ENCODE measurements around the gene KLHL21.
"Not testable (repeated sequence)": the region's sequence is repeated elsewhere in the genome, so short reads cannot be mapped to it uniquely, and the experiment has no call there.

Gene KLHL21, protein sequence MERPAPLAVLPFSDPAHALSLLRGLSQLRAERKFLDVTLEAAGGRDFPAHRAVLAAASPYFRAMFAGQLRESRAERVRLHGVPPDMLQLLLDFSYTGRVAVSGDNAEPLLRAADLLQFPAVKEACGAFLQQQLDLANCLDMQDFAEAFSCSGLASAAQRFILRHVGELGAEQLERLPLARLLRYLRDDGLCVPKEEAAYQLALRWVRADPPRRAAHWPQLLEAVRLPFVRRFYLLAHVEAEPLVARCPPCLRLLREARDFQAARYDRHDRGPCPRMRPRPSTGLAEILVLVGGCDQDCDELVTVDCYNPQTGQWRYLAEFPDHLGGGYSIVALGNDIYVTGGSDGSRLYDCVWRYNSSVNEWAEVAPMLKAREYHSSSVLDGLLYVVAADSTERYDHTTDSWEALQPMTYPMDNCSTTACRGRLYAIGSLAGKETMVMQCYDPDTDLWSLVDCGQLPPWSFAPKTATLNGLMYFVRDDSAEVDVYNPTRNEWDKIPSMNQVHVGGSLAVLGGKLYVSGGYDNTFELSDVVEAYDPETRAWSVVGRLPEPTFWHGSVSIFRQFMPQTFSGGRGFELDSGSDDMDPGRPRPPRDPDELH

GRCh38 chr1:6602669-6603237 lies at the start of gene KLHL21:
KLHL21 (minus strand) TSS chr1:6602869; CDS start chr1:6602817, 52 bp downstream.
- peak; percentile 85 to 90 for DNase-seq

DNA sequence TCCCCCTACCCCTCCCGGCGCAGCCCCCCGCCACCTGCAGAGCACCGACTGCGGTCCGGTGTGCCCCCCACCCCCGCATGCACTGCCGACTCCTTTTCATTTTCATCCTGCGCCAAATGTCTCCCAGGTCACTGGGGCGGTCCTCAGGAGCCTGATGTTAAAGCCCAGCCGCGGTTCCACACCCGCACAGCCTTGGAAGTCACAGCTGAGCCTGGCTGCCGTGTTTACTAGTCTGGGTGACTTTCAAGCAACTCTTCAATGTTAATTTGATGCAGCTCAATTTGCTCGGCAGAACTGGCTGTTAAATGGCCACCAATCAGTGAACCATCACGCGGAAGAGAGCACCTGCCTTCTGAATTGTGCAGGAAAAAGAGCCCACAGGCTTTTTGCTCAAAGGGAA lies 49.2 kb upstream of the KLHL21 start:
- no peak for DNase-seq

DNA sequence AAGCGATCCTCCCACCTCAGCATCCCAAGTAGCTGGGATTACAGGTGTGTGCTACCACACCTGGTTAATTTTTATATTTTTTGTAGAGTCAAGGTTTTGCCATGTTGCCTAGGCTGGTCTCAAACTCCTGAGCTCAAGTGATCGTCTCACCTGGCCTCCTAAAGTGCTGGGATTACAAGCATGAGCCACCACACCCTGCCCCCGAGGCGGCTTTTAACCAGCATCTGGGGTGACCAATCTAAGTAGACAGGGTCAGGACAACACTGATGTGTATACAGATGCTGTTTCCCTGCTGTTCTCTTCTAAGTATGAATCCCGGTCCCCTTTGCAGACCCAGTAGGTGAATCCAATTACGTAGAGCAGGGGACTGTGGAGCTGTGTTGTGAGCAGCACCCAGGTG lies 45.9 kb upstream of the KLHL21 start:
- no peak for DNase-seq

GRCh38 chr1:6646499-6647148 lies 44.0 kb upstream of the KLHL21 start:
- DNase-seq = peak in 1 of 2 donors; percentile 20

DNA sequence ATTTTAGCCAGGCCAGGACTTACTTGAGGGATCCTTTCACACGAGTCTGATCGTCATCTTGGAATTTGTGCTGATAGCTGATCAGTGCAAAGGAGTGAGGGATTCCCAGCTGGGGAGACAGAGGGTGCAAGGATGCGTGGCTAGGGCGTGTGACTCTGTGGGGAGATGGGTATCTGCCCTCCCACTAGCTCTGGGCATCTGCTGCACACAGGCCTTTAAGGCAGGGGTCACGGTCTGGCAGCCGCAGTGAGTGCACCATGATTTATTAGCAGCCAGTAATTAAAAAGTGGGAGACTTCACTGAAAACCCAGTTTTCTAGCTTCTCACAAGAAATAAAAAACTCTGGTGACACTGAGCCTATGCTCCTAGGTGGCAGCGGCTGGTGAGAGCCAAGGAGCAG lies 42.3 kb upstream of the KLHL21 start:
- DNase-seq = no peak

DNA sequence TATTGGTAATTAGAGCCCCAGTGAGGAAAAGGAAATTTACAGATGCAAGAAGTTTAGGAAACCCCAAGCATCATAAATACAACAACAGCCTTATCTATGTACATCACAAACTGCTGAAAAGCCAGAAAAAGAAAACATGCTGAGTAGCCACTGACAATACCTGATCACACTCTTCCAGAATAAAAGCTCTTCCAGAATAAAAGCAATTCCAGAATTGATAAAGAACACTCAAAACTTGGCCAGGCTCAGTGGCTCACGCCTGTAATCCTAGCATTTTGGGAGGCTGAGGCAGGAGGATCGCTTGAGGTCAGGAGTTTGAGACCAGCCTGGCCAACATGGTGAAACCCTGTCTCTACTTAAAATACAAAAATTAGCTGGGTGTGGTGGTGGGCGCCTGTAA lies 38.2 kb upstream of the KLHL21 start:
- not testable (repeated sequence) for DNase-seq

DNA sequence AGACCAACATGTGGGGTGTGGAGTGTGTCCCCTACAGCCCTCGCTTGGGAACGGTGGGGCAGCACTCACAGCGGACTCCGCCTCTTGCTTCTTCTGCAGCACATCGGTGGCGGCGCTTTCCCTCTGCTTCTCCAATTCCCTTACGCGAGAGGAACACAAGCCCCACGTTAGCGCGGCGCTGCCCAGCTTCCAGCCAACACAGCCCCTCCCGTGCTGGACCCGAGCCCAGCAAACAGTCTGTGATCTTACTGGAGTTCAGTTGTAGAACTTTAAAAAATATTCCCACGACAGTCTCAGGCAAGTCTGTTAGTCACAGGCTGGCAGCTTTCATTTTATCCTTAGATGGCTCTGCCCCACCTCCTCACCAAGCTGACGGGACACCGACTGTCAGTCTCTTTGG lies 35.6 kb upstream of the KLHL21 start:
- no peak for DNase-seq

GRCh38 chr1:6637770-6638169 lies 35.1 kb upstream of the KLHL21 start:
- no peak for DNase-seq

DNA sequence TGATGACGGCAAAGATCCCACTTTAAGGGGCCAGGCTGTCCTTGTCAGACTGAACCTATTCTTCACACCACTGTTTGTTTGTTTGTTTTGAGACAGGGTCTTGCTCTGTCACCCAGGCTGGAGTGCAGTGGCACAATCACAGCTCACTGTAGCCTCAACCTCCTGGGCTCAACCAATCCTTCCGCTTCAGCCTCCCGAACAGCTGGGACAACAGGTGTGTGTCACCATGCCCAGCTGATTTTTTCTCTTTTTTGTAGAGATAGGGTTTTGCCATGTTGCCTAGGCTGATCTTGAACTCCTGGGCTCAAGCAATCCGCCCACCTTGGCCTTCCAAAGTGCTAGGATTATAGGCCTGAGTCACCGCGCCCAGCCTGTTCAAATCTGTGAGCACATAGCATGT lies 34.1 kb upstream of the KLHL21 start:
- not testable (repeated sequence) for DNase-seq

DNA sequence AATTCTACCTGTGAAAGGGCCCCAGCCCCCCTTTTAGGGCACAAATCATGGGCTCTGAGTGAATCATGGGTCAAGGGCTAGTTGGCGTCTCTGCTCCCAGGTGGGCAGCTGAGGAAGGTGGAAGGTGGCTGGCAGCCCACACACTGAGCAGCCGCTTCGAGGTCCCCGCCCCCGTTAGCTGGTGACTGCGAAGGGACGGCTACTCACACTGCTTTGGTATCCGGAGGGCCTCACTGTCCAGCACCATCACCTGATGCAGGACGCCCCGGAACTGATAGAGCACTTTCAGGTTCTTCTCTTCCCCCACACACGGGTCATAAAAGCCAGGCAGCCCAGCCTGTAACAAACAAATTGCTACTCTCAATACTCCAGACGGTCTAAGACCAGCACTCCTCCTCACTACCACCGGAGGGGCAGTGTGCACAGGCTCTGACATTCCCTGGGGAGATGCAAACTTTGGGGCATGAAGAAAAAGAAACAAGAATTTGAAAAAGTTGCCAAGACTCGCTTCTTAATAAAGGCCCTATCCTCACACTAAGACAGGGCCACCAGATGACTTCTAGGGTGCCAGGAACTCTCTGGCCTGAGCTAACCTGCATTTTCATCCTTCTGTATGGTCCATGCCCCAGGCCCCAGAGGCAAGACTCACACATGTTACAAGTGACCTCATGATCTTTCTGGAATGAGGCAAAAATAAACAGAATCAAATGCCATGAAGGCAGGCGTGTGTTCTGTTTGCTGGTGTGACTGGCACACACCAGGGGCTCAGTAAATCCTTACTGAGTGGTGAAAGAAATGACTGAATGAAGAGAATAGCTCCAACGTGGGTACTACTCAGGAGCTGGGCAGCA lies 33.5 kb upstream of the KLHL21 start:
- DNase-seq = no peak

DNA sequence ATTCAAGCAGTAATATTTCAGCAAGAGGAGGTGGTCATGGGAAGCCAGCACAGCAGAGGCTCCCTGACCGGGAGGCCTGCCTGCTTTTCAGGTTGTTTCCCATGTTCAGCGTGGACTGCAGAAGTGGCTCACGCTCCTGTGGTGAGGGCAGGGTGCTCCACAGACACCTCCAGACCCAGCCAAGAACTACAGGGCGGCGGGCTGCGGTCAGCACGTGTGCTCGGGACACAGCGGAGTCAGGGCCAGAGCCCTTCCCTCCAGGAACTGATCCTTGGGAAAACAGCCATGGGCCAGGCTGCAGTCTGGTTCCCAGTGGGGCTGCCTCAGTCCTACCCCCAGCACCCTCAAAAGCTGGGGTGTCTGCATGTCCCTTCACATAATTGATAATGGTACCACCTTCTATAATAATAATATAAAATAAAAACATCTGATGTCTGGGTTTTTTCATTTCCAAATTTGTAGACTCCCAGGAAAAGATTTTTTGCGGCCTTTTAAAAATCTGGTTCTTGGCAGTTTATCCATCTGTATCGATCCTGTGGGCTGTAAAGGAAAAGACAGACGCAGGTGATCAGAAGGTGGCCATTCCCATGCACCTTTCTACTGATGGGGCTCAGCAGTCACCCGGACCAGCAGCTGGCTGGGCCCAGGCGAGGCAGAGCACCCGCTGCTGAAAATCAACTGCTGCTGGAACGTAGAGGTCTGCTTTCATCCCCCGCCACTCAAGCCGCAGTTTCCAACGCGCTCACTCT lies 32.7 kb upstream of the KLHL21 start:
- DNase-seq = no peak

DNA sequence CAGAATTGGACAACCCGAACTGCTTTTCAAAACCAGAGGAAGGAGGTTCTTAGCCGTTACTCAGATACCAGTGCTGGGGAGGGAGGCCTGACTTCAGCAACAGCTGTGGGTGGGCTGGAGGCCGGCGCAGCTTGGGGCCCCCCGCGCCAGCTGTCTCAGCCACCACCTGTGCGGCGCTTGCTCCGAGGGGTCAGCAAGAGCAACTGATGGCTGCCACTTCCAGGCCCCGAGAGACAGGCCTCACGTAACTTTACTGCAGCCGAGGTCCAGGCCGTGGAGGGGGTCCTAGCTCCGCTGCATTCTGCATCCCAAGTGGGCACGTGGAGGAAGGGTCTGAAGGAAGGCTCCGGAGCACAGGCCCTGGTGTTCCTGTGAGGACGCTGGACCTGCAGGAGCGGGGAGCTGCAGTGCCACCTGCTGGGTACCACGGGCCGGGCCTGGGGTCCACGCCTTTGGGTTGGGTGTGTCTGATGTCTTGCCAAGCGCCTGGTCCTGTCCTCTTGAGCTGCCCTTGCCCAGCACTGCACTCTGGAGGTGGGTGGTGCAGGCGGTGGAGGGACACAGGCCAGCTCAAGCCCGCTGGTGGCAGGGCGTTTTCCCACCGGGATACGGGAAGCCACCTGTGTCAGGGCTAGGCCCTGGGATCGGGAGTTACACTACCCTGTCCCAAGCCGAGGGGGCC lies 31.8 kb upstream of the KLHL21 start:
- DNase-seq = no peak

GRCh38 chr1:6632588-6633514 lies 30.2 kb upstream of the KLHL21 start:
- DNase-seq = no peak

DNA sequence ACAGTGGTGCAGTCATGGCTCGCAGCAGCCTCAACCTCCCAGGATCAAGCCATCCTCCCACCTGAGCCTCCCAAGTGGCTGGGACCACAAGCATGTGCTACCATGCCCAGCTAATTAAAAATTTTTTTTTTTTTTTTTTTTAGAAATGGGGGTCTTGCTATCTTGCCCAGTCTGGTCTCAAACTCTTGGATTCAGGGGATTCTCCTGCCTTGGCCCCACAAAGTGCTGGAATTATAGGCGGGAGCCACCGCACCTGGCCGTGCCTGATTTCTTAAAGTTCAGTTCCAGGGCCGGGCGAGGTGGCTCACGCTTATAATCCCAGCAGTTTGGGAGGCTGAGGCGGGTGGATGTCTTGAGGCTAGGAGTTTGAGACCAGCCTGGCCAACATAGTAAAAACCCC lies 28.4 kb upstream of the KLHL21 start:
- DNase-seq = no peak

DNA sequence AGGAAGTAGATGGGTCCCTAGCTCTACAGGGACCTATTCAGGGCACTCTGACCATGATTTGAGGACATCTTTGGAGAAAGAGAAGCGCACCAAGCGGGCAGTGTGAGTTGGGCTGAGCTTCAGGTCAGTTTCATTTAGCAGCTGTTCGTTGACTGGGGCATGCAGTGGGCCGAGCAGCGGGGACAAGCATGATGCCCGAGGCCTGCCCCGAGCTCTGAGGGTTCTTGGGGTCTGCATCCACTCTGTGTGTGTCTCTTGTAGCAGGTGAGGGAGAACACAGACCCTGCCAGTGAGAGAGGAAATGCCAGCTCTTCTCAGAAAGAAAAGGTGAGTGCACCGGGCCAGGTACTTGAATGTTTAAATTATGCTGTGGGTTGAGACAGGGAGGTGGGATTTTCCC lies 27.4 kb upstream of the KLHL21 start:
- DNase-seq = no peak

GRCh38 chr1:6628971-6629479 lies 26.4 kb upstream of the KLHL21 start:
- no peak for DNase-seq

DNA sequence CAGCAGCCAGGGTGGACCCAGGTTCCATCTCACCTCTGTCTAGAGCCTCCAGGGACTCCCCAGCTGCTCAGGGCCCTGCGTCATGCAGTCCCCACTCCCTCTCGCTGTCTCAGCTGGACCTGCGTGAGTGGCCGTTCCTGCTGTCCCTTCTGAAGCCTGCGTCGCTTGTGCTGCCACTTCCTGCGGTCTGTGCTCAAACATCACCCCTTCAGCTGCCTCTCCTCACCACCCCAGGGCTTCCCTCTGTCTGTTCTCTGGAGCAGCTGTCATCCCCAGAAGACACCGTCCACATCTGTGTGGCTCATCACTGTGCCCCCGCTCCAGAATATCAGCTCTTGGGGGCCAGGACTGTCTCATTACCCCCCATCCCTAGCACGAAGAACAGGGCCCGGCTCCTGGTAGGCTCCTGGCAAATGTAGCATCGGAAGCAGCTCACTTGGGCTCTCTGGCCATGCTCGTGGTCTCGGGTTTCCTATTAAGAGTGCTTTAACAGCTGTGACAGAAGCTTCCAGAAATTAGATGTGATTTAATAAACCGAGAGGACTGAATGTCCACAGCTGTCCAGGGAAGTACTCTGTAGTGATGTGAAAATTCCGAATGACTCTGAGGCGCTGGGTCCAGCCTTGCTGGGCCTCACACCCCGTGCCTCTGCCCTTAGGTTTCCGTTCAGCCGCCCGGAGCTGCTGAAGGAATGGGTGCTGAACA lies 25.3 kb upstream of the KLHL21 start:
- DNase-seq = no peak

- no peak for DNase-seq
Observed at GRCh38 chr1:6627031-6627430, 24.4 kb upstream of the KLHL21 start.

DNA sequence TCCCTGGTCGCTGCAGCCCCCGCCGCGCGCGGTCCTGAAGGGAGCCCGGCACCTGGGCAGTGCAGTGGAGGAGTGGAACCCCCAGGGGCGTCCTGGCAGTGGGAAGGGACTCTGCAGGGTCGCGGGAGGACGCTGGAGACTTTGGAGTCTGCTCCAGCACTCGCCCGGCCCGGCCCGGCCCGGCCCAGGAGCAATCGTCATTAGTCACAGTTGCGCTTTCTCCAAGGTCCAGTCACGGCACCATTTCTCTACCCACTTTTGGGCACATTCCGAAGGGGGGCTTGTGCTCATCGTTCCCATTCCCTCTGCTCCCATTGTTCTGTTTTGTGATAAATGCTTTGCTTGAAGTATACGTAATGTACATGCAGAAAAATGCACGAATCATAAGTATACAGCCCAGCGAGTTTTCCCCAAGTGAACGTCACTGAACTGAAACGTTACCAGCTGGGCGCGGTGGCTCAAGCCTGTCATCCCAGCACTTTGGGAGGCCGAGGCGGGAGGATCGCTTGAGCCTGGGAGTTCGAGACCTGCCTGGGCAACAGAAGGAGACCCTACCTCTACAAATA lies 23.0 kb upstream of the KLHL21 start:
- DNase-seq = no peak
